Mucosa of stomach (tissue), 1 donor: ENCODE results near the gene HYKK.
A peak's percentile ranks its signal among the peaks of the same experiment; 100 is the strongest.
"Not testable (repeated sequence)": the region's sequence is repeated elsewhere in the genome, so short reads cannot be mapped to it uniquely, and the experiment has no call there.

ENCODE experiments used
- H3K27me3 ChIP-seq: one replicate; pipeline ENCODE4 v1.7.0; 2013; ENCODE audit warnings: mild to moderate bottlenecking, low read length; ENCODE audit not compliant: control insufficient read depth, insufficient read depth
- H3K36me3 ChIP-seq: one replicate; pipeline ENCODE4 v1.7.0; 2013; ENCODE audit warnings: low read length; ENCODE audit not compliant: control insufficient read depth, insufficient read depth
- H3K4me1 ChIP-seq: one replicate; pipeline ENCODE4 v1.7.0; 2013; ENCODE audit warnings: mild to moderate bottlenecking, low read length; ENCODE audit not compliant: control insufficient read depth, insufficient read depth
- H3K4me3 ChIP-seq: one replicate; pipeline ENCODE4 v1.7.0; 2013; ENCODE audit warnings: low read length
- H3K9ac ChIP-seq: one replicate; pipeline ENCODE4 v1.7.0; 2013; ENCODE audit warnings: mild to moderate bottlenecking, low read length, moderate library complexity
- H3K9me3 ChIP-seq: one replicate; pipeline ENCODE4 v1.7.0; 2013; ENCODE audit warnings: mild to moderate bottlenecking, low read length, moderate library complexity; ENCODE audit not compliant: control insufficient read depth
- donor health status: Pancreatic carcinoma.

HYKK gene

DNA sequence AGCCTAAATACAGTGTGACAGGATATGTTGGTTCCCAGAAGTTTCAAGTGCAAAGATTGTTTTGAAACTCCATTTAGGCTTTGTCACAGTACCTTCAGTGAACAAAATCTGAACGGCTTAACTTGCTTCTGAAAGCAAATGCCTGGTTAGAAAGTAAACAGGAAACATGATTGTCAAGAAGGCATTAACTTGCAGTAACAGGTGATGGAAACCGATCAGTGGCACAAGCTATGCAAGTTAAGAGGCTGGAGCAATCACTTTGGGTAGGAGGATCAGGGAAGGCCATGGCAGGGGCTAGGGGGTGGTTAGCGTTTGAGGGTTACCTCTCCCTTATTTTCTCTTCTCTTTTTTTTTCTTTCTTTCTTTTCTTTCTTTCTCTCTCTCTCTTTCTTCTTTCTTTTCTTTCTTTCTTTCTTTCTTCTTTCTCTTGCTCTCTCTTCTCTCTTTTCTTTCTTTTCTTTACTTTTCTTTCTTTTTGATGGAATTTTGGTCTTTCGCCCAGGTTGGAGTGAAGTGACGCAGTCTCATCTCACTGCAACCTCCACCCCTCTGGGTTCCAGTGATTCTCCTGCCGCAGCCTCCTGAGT is 2.4 kb downstream of the HYKK start:
- H3K4me1 ChIP-seq, result no peaks in the 10 kb centered on the region
- H3K9me3 ChIP-seq, result no peaks in the 10 kb centered on the region
- H3K9ac ChIP-seq, result no peak overlapping the region
- no peaks in the 10 kb centered on the region for H3K36me3 ChIP-seq
- H3K4me3 ChIP-seq, result no peak overlapping the region
- H3K27me3 ChIP-seq, result no peaks in the 10 kb centered on the region

DNA sequence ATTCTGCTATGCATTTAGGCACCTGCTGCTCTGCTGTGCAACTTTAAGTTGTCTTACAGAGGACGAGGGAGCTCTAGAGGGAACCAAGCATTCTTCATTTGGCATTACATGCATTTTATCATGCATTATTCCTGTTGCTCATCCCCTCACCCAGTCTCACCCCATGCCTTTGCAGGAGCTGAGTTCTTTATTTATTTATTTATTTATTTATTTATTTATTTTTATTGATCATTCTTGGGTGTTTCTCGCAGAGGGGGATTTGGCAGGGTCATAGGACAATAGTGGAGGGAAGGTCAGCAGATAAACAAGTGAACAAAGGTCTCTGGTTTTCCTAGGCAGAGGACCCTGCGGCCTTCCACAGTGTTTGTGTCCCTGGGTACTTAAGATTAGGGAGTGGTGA is 12.7 kb downstream of the HYKK start:
- not testable (repeated sequence) for H3K4me3 ChIP-seq, H3K27me3 ChIP-seq, H3K4me1 ChIP-seq, H3K9me3 ChIP-seq, H3K9ac ChIP-seq, H3K36me3 ChIP-seq

DNA sequence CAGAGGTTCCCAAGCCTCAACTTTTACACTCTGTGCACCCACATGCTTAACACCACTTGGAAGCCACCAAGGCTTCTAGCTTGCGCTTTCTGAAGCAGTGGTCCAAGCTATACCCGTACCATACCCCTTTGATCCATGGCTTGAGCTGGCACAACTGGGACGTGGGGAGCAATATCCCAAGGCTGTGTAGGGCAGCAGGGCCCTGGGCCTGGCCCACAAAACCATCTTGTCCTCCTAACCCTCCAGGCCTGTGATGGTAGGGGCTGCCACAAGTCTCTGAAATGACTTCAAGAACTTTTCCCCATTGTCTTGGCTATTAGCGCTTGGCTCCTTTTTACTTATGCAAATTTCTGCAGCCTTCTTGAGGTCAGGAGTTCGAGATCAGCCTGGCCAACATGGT is 16.9 kb downstream of the HYKK start:
- H3K36me3 ChIP-seq, result no peaks in the 10 kb centered on the region
- no peak overlapping the region for H3K4me3 ChIP-seq
- H3K9ac ChIP-seq, result no peak overlapping the region
- H3K27me3 ChIP-seq, result no peaks in the 10 kb centered on the region
- H3K4me1 ChIP-seq, result no peaks in the 10 kb centered on the region
- no peaks in the 10 kb centered on the region for H3K9me3 ChIP-seq

DNA sequence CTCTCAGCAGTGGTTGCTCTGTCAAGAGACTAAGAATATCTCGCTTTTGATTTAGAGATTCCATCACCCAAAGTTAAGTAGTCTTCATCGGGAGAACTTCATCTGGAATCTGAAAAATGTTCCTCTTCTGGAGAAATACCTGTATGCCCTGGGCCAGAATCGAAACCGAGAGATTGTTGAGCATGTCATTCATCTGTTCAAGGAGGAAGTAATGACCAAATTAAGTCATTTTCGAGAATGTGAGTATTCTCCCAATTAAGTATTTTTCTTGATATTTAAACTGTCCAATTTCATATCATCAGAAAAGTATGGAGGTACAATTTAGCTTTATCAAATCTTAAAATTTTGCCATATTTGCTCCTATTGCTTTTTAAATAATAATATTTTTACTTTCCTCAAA is 19.9 kb downstream of the HYKK start:
- Histone ChIP-seq H3K9me3 (no peaks in the 10 kb centered on the region), H3K36me3 (no peaks in the 10 kb centered on the region), H3K27me3 (no peaks in the 10 kb centered on the region)

DNA sequence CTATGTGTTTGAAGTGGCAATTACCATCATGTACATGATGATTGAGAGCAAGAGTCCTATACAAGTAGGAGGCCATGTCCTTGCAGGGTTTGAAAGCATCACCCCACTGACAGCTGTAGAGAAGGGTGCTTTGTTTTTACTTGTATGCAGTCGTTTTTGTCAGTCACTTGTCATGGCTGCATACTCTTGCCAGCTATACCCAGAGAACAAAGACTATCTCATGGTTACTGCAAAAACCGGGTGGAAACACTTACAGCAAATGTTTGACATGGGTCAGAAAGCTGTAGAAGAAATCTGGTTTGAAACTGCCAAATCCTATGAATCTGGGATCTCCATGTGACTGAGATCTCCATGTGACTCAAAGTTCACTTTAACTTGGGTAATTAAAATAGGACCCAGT is 26.0 kb downstream of the HYKK start:
- H3K4me1 ChIP-seq, result no peaks in the 10 kb centered on the region
- no peaks in the 10 kb centered on the region for H3K27me3 ChIP-seq
- H3K4me3 ChIP-seq, result no peak overlapping the region
- no peaks in the 10 kb centered on the region for H3K36me3 ChIP-seq
- no peaks in the 10 kb centered on the region for H3K9me3 ChIP-seq
- H3K9ac ChIP-seq, result no peak overlapping the region

More for the DNA sequence above, 19.9 kb downstream of the HYKK start:
- Histone ChIP-seq H3K4me1 (no peaks in the 10 kb centered on the region), H3K9ac (no peak overlapping the region), H3K4me3 (no peak overlapping the region)

DNA sequence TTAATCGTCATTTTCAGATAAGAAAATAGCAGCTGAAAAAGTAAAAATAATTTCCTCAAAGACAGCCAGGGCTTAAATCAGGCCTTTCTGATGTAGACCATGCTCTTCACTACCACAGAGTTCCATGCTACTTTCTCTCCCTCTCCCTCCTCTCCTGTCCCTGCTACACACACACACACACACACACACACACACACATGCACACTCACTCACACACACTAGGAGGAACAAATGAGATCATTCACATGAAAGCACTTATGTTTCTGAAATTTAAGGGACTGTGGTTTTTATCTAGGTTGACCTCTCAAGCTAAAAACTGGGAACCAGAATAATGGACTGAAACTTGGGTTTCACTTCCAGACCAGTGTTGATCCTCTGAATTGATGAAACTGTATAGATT is 28.8 kb downstream of the HYKK start:
- Histone ChIP-seq H3K4me3 (no peak overlapping the region), H3K9ac (no peak overlapping the region), H3K4me1 (no peaks in the 10 kb centered on the region), H3K9me3 (no peaks in the 10 kb centered on the region), H3K27me3 (no peaks in the 10 kb centered on the region), H3K36me3 (no peaks in the 10 kb centered on the region)

DNA sequence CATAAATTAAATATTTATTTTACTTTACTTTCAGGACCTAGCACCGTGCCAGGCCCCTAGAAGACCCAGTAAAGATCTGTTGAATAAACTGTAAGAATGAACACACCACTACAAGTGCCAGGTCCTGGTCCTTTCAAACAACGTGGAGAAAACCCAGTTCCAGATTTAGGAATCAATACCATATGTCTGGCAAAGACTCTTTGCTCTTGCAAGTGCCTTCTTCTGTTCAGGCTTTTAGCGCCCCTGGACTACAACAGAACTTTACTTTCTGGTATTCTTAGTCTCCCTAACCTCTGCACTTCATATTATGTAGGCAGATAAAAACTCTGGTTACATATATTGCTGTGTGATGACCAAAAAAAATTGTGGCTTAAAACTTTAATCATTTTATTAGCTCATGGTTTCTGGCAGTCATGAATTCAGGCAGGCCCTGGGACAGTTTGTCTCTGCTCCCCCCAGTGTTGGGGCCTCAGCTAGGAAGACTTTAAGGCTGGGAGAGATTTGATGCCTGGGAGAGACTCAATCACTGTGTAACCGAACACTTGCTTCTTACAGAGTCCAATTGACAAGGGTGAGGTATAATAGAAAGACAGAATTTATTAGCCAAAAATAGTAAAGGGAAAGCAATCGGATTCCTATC is 30.0 kb downstream of the HYKK start:
- H3K4me1 ChIP-seq, result no peaks in the 10 kb centered on the region
- H3K9me3 ChIP-seq, result no peaks in the 10 kb centered on the region
- H3K9ac ChIP-seq, result no peak overlapping the region
- no peaks in the 10 kb centered on the region for H3K36me3 ChIP-seq
- no peak overlapping the region for H3K4me3 ChIP-seq
- H3K27me3 ChIP-seq, result no peaks in the 10 kb centered on the region

DNA sequence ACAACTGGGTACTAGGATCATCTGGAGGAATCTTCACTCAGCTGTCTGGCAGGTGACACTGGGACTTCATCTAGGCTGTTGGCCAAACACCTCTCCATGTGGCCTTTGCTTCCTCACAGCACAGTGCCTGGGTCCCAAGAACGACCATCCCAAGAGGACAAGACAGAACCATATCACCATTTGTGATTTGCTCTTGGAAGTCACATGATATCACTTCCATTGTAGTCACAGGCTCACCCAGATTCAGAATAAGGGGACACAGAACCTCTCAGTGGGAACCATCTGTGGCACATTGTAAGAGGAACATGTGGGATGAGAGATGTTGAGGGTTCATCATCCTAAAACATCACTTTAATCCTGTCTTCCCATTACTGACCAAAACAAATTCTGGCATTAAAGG is 31.0 kb downstream of the HYKK start:
- H3K9ac ChIP-seq, result no peak overlapping the region
- H3K4me1 ChIP-seq, result no peaks in the 10 kb centered on the region
- H3K4me3 ChIP-seq, result no peak overlapping the region
- H3K36me3 ChIP-seq, result no peaks in the 10 kb centered on the region
- H3K9me3 ChIP-seq, result no peaks in the 10 kb centered on the region
- no peaks in the 10 kb centered on the region for H3K27me3 ChIP-seq

DNA sequence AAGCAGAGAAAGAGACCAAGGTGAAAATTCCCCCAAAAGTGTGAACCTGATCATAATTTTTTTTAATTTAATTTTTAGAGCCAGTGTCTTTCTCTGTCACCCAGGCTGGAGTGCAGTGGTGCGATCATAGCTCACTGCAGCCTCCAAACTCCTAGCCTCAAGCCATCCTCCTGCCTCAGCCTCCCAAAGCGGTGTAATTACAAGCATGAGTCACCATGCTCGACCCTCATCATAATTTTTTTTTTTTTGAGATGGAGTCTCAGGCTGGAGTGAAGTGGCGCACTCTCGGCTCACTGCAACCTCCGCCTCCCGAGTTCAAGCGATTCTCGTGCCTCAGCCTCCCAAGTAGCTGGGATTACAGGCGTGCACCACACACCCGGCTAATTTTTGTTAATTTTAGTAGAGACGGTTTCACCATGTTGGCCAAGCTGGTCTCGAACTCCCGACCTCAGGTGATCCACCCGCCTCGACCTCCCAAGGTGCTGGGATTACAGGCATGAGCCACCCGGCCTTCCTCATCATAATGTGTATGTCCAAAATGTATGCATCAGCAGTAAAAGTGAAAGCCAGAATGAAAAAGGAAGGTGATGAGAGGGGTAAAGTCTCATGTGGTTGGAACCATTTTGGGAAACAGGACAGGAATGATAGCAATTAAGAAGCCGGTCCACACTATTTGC is 32.2 kb downstream of the HYKK start:
- H3K27me3 ChIP-seq, H3K9me3 ChIP-seq, H3K36me3 ChIP-seq, H3K4me1 ChIP-seq: not testable (repeated sequence)
- Histone ChIP-seq H3K9ac (peak overlapping the region; percentile 78), H3K4me3 (peak overlapping the region; percentile 31)

DNA sequence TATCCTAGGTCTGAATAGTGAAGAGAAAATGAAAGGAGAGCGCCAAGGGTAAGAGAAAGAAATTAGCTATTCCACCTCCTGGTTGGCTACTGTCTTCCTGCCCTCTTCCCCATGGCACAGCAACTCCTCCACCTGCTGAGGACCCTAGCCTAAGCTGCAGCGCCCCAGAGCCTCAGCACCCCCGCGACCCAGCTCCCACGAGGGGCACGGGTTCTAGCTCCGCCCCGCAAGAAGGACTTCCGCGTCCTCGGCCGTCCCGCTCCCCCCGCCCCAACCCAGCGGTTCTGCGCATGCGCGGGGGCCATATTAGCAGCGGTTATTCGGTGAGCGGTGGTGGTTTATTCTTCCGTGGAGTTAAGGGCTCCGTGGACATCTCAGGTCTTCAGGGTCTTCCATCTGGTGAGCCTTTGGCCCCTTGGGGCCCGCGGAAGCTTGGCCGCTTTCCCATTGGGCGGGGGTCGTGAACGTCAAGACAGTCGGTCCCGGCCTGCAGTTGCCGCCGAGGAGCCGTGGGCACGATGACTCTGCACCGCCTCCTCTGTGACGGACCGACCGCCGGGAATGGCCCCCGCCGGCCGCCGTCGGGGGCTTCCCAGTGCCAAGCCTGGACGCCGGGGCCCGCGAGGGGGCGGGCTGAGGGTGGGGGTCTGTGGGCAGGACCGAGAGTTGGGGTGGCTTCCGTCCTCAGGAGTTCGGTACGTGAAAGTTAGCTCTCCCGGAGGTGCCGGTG is 32.9 kb downstream of the HYKK start, which contains the start of gene PSMA4:
Gene PSMA4 (plus strand): TSS at position 304 of the 730 bp plus-strand sequence. CDS start 1,484 bp downstream, outside the sequence.
- Histone ChIP-seq H3K9ac (peak within 1 kb of the TSS; percentile 78), H3K4me3 (peak within 1 kb of the TSS; percentile 31), H3K4me1 (no peaks in the 10 kb centered on the region), H3K27me3 (no peaks in the 10 kb centered on the region), H3K9me3 (no peaks in the 10 kb centered on the region), H3K36me3 (peaks cover 3% of the 10 kb centered on the region)

DNA sequence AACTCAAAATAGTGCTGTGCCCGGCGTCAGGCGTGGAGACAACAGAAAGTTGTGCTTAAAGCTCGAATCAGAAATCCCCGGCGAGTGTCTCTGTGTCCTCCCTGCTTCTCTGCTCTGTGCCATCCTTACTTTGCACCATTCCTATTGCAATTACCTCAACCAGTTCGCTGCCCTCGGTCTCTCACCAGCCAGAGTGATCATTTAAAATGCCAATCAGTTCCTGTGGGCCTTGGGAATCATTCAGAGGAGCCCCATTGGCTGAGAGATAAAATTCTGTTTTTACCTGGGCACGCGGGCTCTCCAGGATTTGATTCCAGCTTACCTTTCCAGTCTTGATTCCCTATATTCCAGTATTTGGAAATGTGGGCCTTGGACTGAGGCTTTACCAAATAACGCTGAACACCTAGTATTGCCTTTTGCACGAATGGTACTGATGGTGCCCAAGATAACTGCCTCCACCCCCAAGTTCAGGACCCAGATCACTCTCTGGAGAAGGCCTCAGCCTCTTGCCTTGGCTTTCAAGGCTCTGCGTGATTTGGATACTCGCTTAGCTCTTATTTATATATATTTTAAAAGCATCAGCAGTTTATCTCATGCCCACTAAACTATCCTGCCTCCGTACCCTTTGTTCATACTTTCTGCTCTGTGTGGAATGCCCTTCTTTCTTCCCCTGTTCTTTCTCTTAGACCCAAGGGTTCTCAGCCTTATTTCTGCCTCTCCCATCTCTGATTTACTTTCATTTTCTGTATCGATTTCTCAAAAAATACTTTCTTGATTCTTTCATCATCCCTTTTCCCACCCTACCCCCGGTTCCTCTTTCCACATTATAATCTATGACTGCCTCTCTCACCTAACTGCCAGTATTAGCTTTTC is 33.7 kb downstream of the HYKK start:
- H3K9ac ChIP-seq, result peak overlapping the region; percentile 78
- no peaks in the 10 kb centered on the region for H3K27me3 ChIP-seq
- no peaks in the 10 kb centered on the region for H3K9me3 ChIP-seq
- no peaks in the 10 kb centered on the region for H3K4me1 ChIP-seq
- peaks cover 7% of the 10 kb centered on the region for H3K36me3 ChIP-seq
- H3K4me3 ChIP-seq, result peak overlapping the region; percentile 31
